IMR-90 (cell line): ENCODE data around the gene DIO1. TPM values are rescaled to one million over a fixed set of nuclear protein-coding genes. Genes with fewer than 3 reads are reported as not detected.

Experiments used
- ATAC-seq: fragments of 200-7000 bp; cut with Tn5 transposase; 2 replicates; pipeline ENCODE4 v1.9.1; 2020; ENCODE audit warnings: low read depth, mild to moderate bottlenecking, moderate library complexity
- BruUV-seq: library from RNA; stranded (reverse); fragments of 400-500 nt; replicated peaks from 2 replicates; lab custom pipeline; 2021; lab: Mats Ljungman, UMichigan
- CTCF ChIA-PET: fragments of 300-600 bp; formaldehyde crosslinking; extraction: SDS; loops from one replicate; lab custom pipeline; 2021; ENCODE audit warnings: antibody characterized with exemption; lab: Yijun Ruan, JAX
- POLR2A ChIA-PET: fragments of 300-600 bp; sonication (Branson Sonifier 250); formaldehyde crosslinking; loops from one replicate; lab custom pipeline; 2022; ENCODE audit warnings: antibody characterized with exemption; ENCODE audit not compliant: unreplicated experiment; lab: Charles Lee
- DNase-seq: peaks from one replicate; pipeline ENCODE4 v3.0.0; 2013
- H2AFZ ChIP-seq: replicated peaks from 2 replicates; pipeline ENCODE3; 2013; ENCODE audit warnings: low read length, mild to moderate bottlenecking; ENCODE audit not compliant: poor library complexity
- H2AK5ac ChIP-seq: 2 replicates; pipeline ENCODE4 v1.6.1; 2013; ENCODE audit warnings: low read depth, low read length, inconsistent platforms
- H2AK9ac ChIP-seq: replicated peaks from 2 replicates; pipeline ENCODE3; 2013; ENCODE audit warnings: mild to moderate bottlenecking, low read depth, low read length, moderate library complexity; ENCODE audit not compliant: poor library complexity
- H2BK120ac ChIP-seq: 2 replicates; pipeline ENCODE4 v1.6.1; 2013; ENCODE audit warnings: low read depth, low read length, inconsistent platforms
- H2BK15ac ChIP-seq: 3 replicates; pipeline ENCODE4 v1.6.1; 2013; ENCODE audit warnings: low read depth, low read length, inconsistent platforms
- H2BK20ac ChIP-seq: 2 replicates; pipeline ENCODE4 v1.6.1; 2013; ENCODE audit warnings: low read depth, mild to moderate bottlenecking, inconsistent platforms, low read length, moderate library complexity
- H2BK5ac ChIP-seq: 2 replicates; pipeline ENCODE4 v1.6.1; 2013; ENCODE audit warnings: mild to moderate bottlenecking, low read depth, low read length, inconsistent platforms; ENCODE audit not compliant: poor library complexity, severe bottlenecking
- H3K14ac ChIP-seq: replicated peaks from 2 replicates; pipeline ENCODE4 v1.6.1; 2013; ENCODE audit warnings: low read depth, low read length, inconsistent platforms
- H3K18ac ChIP-seq: 2 replicates; pipeline ENCODE4 v1.6.1; 2013; ENCODE audit warnings: low read depth, low read length, control low read depth
- H3K23ac ChIP-seq: 2 replicates; pipeline ENCODE4 v1.6.1; 2013; ENCODE audit warnings: low read depth, low read length, inconsistent platforms
- H3K27ac ChIP-seq: 2 replicates; pipeline ENCODE4 v1.5.1; 2013; ENCODE audit warnings: mild to moderate bottlenecking, control low read depth, low read length; ENCODE audit not compliant: insufficient read depth
- H3K27me3 ChIP-seq: 2 replicates; pipeline ENCODE4 v1.6.1; 2013; ENCODE audit warnings: low read length; ENCODE audit not compliant: control insufficient read depth, insufficient read depth
- H3K36me3 ChIP-seq: 2 replicates; pipeline ENCODE4 v1.6.1; 2013; ENCODE audit warnings: low read length, mixed read lengths; ENCODE audit not compliant: control insufficient read depth, insufficient read depth
- H3K4ac ChIP-seq: 2 replicates; pipeline ENCODE4 v1.6.1; 2013; ENCODE audit warnings: low read depth, low read length, inconsistent platforms
- H3K4me1 ChIP-seq: 2 replicates; pipeline ENCODE4 v1.6.1; 2013; ENCODE audit warnings: low read length, mixed read lengths; ENCODE audit not compliant: control insufficient read depth, insufficient read depth
- H3K4me2 ChIP-seq: 2 replicates; pipeline ENCODE4 v1.6.1; 2013; ENCODE audit warnings: low read depth, mild to moderate bottlenecking, control low read depth, low read length, moderate library complexity
- H3K4me3 ChIP-seq: 2 replicates; pipeline ENCODE4 v1.5.1; 2013; ENCODE audit warnings: low read depth, mild to moderate bottlenecking, control low read depth, low read length, moderate library complexity; ENCODE audit not compliant: insufficient read depth
- H3K56ac ChIP-seq: 2 replicates; pipeline ENCODE4 v1.6.1; 2013; ENCODE audit warnings: low read length, inconsistent platforms; ENCODE audit not compliant: insufficient read depth; ENCODE audit errors: extremely low read depth
- H3K79me1 ChIP-seq, 2 experiments: 2 replicates each; pipeline ENCODE4 v1.6.1; 2013; ENCODE audit warnings: low read length in 2 of 2, inconsistent platforms in 1 of 2, low read depth in 1 of 2
- H3K9ac ChIP-seq: 2 replicates; pipeline ENCODE4 v1.6.1; 2013; ENCODE audit warnings: low read depth, low read length, control low read depth
- H3K9me1 ChIP-seq: 2 replicates; pipeline ENCODE4 v1.6.1; 2013; ENCODE audit warnings: low read length, inconsistent platforms; ENCODE audit not compliant: insufficient read depth
- H3K9me3 ChIP-seq: 2 replicates; pipeline ENCODE4 v1.6.1; 2013; ENCODE audit warnings: low read length; ENCODE audit not compliant: control insufficient read depth, insufficient read depth
- H4K20me1 ChIP-seq: 2 replicates; pipeline ENCODE4 v1.6.1; 2013; ENCODE audit warnings: low read length, inconsistent platforms; ENCODE audit not compliant: insufficient read depth
- H4K5ac ChIP-seq: 2 replicates; pipeline ENCODE4 v1.6.1; 2013; ENCODE audit warnings: mild to moderate bottlenecking, low read depth, low read length, control low read depth
- H4K8ac ChIP-seq, 2 experiments: 2 replicates each; pipeline ENCODE4 v1.6.1; 2013; ENCODE audit warnings: low read depth in 2 of 2, low read length in 2 of 2, control low read depth in 1 of 2, inconsistent platforms in 1 of 2
- H4K91ac ChIP-seq: 2 replicates; pipeline ENCODE4 v1.6.1; 2013; ENCODE audit warnings: low read depth, low read length, inconsistent platforms; ENCODE audit not compliant: insufficient read depth
- BHLHE40 ChIP-seq: fragments of 150-350 bp; IDR thresholded peaks from 2 replicates; pipeline ENCODE4 v1.6.1; 2016; ENCODE audit warnings: mild to moderate bottlenecking, low read depth, low read length
- CEBPB ChIP-seq: IDR thresholded peaks from 2 replicates; pipeline ENCODE4 v1.6.1; 2012; ENCODE audit warnings: low read depth, low read length, improper control_type of control experiment
- CTCF ChIP-seq: conservative IDR thresholded peaks from 2 replicates; pipeline ENCODE4 v1.5.1; 2012; ENCODE audit warnings: mild to moderate bottlenecking, low read depth, low read length, improper control_type of control experiment
- FOS ChIP-seq: fragments of 150-350 bp; IDR thresholded peaks from 2 replicates; pipeline ENCODE4 v1.6.1; 2016; ENCODE audit warnings: low read depth, low read length
- MXI1 ChIP-seq: IDR thresholded peaks from 2 replicates; pipeline ENCODE4 v1.6.1; 2012; ENCODE audit warnings: low read depth, mild to moderate bottlenecking, low read length, moderate library complexity, borderline replicate concordance
- POLR2A ChIP-seq: IDR thresholded peaks from 2 replicates; pipeline ENCODE4 v1.6.1; 2012; ENCODE audit warnings: mild to moderate bottlenecking, low read depth, low read length
- RAD21 ChIP-seq: IDR thresholded peaks from 2 replicates; pipeline ENCODE4 v1.6.1; 2012; ENCODE audit warnings: low read length, improper control_type of control experiment
- RCOR1 ChIP-seq: IDR thresholded peaks from 2 replicates; pipeline ENCODE4 v1.6.1; 2012; ENCODE audit warnings: mild to moderate bottlenecking, low read length, improper control_type of control experiment; ENCODE audit not compliant: insufficient replicate concordance
- RFX5 ChIP-seq: IDR thresholded peaks from 2 replicates; pipeline ENCODE4 v1.8.0; 2012; ENCODE audit warnings: low read depth, mild to moderate bottlenecking, low read length, moderate library complexity
- WGBS, 2 experiments: methylation state at CpG; one replicate each; pipeline versions ENCODE4 v1.1.5 to v1.1.7; 2013; ENCODE audit warnings: missing lambda C conversion rate in 2 of 2; ENCODE audit not compliant: insufficient read length in 1 of 2; ENCODE audit errors: extremely low coverage in 2 of 2; 5-methylcytosine and 5-hydroxymethylcytosine counted together
- dilution Hi-C: fragments of 300-500 bp; cut with HindIII; formaldehyde crosslinking; loops from one replicate; pipeline ENCODE4 v1.14.3; 2018; ENCODE audit warnings: low sequenced_read_pairs; ENCODE audit not compliant: unreplicated experiment
- in situ Hi-C: fragments of 300-500 bp; cut with MboI; formaldehyde crosslinking; loops from 3 replicates; pipeline ENCODE4 v1.14.3; 2019; ENCODE audit warnings: low sequenced_read_pairs, inconsistent platforms, mixed read lengths
- intact Hi-C: fragments of 100-400 bp; cut with micrococcal nuclease; formaldehyde crosslinking; loops from 2 replicates; pipeline ENCODE4 v1.10.0; 2022
- polyA plus RNA-seq, 3 experiments: library from polyadenylated mRNA; depleted of rRNA; stranded (reverse); fragments of >200 nt; gene quantifications; 2 replicates each; pipeline ENCODE4 v1.2.3, GENCODE V29; 2012; ENCODE audit warnings: low replicate concordance in 1 of 3
- total RNA-seq: library from RNA; depleted of rRNA; stranded (reverse); fragments of >200 nt; gene quantifications from 2 replicates; pipeline ENCODE4 v1.2.3, GENCODE V29; 2012

The DIO1 gene
- total and polyA plus RNA-seq, 2 of the 4 experiments (the other 2 are of a cell fraction): not detected

- H4K5ac ChIP-seq: no peak overlapping the region
- H3K4me2 ChIP-seq: peak overlapping the region; percentile 6; the same call in 1 of the 2 replicates
- TF ChIP-seq RAD21 (no peak), CTCF (no peak), CEBPB (peak; percentile 87), RFX5 (no peak), RCOR1 (no peak), MXI1 (peak; percentile 65; the same call in 1 of the 2 replicates), POLR2A (no peak), FOS (0 out of 2 replicates have a peak, but pooled peaks have one; percentile 3), BHLHE40 (no peak; the same call in 1 of the 2 replicates)
- peak overlapping the region; percentile 31 for H2BK5ac ChIP-seq
- CTCF ChIA-PET: interaction anchor here (0.8 kb wide), 1 partner anchor 152 kb away, joined by 3 read pairs; no protein-coding TSS in a partner anchor
- no peaks in the 10 kb centered on the region for H3K9me3 ChIP-seq
- H3K9ac ChIP-seq: no peak overlapping the region
- intact Hi-C loops (no loop called here), in situ Hi-C loops (no loop called here), dilution Hi-C loops (no loop called here)
- no peak overlapping the region for H2AFZ ChIP-seq
- H3K9me1 ChIP-seq: peaks cover 20% of the 10 kb centered on the region
- H3K4me3 ChIP-seq: no peak overlapping the region
- H4K8ac ChIP-seq: peak overlapping the region in 1 of 2 experiments; percentile 17; a peak in 1 of 4 replicates
- DNase-seq (peak; percentile 87), ATAC-seq (peak; percentile 71)
- H2BK15ac ChIP-seq: no peak overlapping the region
- H3K79me1 ChIP-seq: peaks cover 0 to 3% of the 10 kb centered on the region in 2 experiments; a peak in 1 of 4 replicates
- no peak overlapping the region for H3K56ac ChIP-seq
- H3K27me3 ChIP-seq: no peaks in the 10 kb centered on the region
- H3K18ac ChIP-seq: no peak overlapping the region
- no peaks in the 10 kb centered on the region for H3K36me3 ChIP-seq
- no peak overlapping the region for H2BK20ac ChIP-seq
- no peak overlapping the region for H2AK9ac ChIP-seq
- 0 out of 2 replicates have a peak overlapping the region, but pooled peaks have one; percentile 11 for H3K4ac ChIP-seq
- POLR2A ChIA-PET: no interaction called here
- H4K20me1 ChIP-seq: peaks cover 12% of the 10 kb centered on the region; the same call in 1 of the 2 replicates
- H2AK5ac ChIP-seq: no peak overlapping the region
- H3K14ac ChIP-seq: no peak overlapping the region
- H3K23ac ChIP-seq: 0 out of 2 replicates have a peak overlapping the region, but pooled peaks have one; percentile 5
- BruUV-seq: no TSS peak
- peak overlapping the region; percentile 6 for H2BK120ac ChIP-seq
- WGBS, 2 experiments: no CpG with 5 or more reads among the region's 2 CpGs
- peaks cover 16% of the 10 kb centered on the region for H3K4me1 ChIP-seq
- H3K27ac ChIP-seq: peak overlapping the region; percentile 68; the same call in 1 of the 2 replicates
- peak overlapping the region; percentile 3; the same call in 1 of the 2 replicates for H4K91ac ChIP-seq
These were observed 2.7 kb downstream of the DIO1 start for GRCh38 chr1:53896635-53897229.
